ENCODE data around the gene AOPEP. TPM values are rescaled to one million over a fixed set of nuclear protein-coding genes. Genes with fewer than 3 reads are reported as not detected.

Gene AOPEP, protein sequence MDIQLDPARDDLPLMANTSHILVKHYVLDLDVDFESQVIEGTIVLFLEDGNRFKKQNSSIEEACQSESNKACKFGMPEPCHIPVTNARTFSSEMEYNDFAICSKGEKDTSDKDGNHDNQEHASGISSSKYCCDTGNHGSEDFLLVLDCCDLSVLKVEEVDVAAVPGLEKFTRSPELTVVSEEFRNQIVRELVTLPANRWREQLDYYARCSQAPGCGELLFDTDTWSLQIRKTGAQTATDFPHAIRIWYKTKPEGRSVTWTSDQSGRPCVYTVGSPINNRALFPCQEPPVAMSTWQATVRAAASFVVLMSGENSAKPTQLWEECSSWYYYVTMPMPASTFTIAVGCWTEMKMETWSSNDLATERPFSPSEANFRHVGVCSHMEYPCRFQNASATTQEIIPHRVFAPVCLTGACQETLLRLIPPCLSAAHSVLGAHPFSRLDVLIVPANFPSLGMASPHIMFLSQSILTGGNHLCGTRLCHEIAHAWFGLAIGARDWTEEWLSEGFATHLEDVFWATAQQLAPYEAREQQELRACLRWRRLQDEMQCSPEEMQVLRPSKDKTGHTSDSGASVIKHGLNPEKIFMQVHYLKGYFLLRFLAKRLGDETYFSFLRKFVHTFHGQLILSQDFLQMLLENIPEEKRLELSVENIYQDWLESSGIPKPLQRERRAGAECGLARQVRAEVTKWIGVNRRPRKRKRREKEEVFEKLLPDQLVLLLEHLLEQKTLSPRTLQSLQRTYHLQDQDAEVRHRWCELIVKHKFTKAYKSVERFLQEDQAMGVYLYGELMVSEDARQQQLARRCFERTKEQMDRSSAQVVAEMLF
- total RNA-seq (2022; extraction: Qiagen RNA extraction): 141 to 183 TPM (median 177 TPM) in 5 replicates

GRCh38 chr9:94726495-94727191 is at the start of gene AOPEP:
Gene AOPEP, plus strand, starts transcription at chr9:94726699. Its CDS starts 33,085 bp downstream, at chr9:94759784.

Other genes starting within 250 kb of the AOPEP start
- gene PCAT7, start 171.6 kb upstream of the AOPEP start, total RNA-seq (2022; extraction: Qiagen RNA extraction): 0.46 to 0.93 TPM (median 0.70 TPM) in 5 replicates
- not detected in 5 replicates for gene FBP2, start 132.9 kb upstream of the AOPEP start, total RNA-seq (2022; extraction: Qiagen RNA extraction)
- gene FBP1, start 87.2 kb upstream of the AOPEP start, total RNA-seq (2022; extraction: Qiagen RNA extraction): 0.13 TPM in 1 of 5 replicates, not detected in the others

Measured in A549 treated with Mapracorat at 1 μM for 4 hours (cell line).